Prostate gland (tissue), 2 donors: ENCODE results near the gene MMP21.

ENCODE experiments used
- POLR2A ChIP-seq: fragments of 450-650 bp; IDR thresholded peaks from one replicate; pipeline ENCODE4 v1.6.1; 2016; ENCODE audit warnings: antibody characterized with exemption, mild to moderate bottlenecking
- POLR2AphosphoS5 ChIP-seq: sonication (generic); formaldehyde crosslinking; IDR thresholded peaks from one replicate; pipeline ENCODE4 v1.6.1; 2017; ENCODE audit warnings: antibody characterized with exemption
- TF ChIP-seq, protein P1 (sequence below), 4 experiments: fragments of 200-600 bp in 2 of 4; fragments of 450-650 bp in 2 of 4; sonication (generic) in 2 of 4; IDR thresholded peaks; 1 replicate in 3 of 4; 2 replicates in 1 of 4; pipeline ENCODE4 v1.5.1; 2016 to 2019; ENCODE audit warnings: antibody characterized with exemption in 4 of 4, mild to moderate bottlenecking in 2 of 4, moderate library complexity in 2 of 4

DNA sequence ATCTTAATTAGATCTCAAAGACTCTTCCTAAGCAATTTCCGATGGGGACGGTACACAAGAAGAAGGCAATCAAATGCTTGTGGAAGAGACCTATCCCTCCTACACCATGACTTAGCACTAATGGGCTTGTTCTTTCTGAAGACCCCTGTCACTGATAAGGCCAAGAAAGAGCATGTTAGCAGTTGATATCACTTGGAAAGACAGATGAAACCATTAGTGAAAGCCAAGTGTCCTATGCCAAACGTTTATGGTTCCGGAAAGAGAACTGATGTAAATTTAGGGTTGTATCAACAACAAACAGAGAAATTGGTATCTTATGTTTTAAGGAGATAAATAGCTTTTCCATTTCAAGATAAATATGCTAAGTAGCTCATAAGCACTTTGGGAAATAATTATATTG lies 40.9 kb upstream of the MMP21 start:
- TF ChIP-seq, protein P1, sequence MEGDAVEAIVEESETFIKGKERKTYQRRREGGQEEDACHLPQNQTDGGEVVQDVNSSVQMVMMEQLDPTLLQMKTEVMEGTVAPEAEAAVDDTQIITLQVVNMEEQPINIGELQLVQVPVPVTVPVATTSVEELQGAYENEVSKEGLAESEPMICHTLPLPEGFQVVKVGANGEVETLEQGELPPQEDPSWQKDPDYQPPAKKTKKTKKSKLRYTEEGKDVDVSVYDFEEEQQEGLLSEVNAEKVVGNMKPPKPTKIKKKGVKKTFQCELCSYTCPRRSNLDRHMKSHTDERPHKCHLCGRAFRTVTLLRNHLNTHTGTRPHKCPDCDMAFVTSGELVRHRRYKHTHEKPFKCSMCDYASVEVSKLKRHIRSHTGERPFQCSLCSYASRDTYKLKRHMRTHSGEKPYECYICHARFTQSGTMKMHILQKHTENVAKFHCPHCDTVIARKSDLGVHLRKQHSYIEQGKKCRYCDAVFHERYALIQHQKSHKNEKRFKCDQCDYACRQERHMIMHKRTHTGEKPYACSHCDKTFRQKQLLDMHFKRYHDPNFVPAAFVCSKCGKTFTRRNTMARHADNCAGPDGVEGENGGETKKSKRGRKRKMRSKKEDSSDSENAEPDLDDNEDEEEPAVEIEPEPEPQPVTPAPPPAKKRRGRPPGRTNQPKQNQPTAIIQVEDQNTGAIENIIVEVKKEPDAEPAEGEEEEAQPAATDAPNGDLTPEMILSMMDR (IDR thresholded peaks at IDR 0.05), result no peak
- TF ChIP-seq POLR2AphosphoS5 (no peak), POLR2A (no peak)
